Lower leg skin (tissue), 4 donors: ENCODE data around the gene KIAA0825. TPM values are rescaled to one million over a fixed set of nuclear protein-coding genes. Genes with fewer than 3 reads are reported as not detected.

Experiments
- DNase-seq, 2 donors: peaks; one replicate each; pipeline ENCODE4 v3.0.0-alpha.2; 2019; ENCODE audit warnings: low spot score in 2 of 2
- H3K4me3 ChIP-seq: fragments of 200-600 bp; sonication (generic); 2 replicates; pipeline ENCODE4 v1.5.1; 2017; ENCODE audit warnings: mild to moderate bottlenecking, low read depth; ENCODE audit not compliant: poor library complexity, severe bottlenecking
- CTCF ChIP-seq, 3 donors: fragments of 450-650 bp; IDR thresholded peaks; one replicate each; pipeline ENCODE4 v1.5.1; 2016; ENCODE audit warnings: antibody characterized with exemption in 3 of 3, mild to moderate bottlenecking in 3 of 3, moderate library complexity in 2 of 3
- POLR2A ChIP-seq, 2 donors: fragments of 450-650 bp; IDR thresholded peaks; one replicate each; pipeline ENCODE4 v1.6.1; 2016 to 2017; ENCODE audit warnings: antibody characterized with exemption in 2 of 2, mild to moderate bottlenecking in 1 of 2, moderate library complexity in 1 of 2
- WGBS, 2 donors: methylation state at CpG; one replicate each; pipeline ENCODE4 v1.1.5; 2018; 5-methylcytosine and 5-hydroxymethylcytosine counted together
- intact Hi-C: fragments of 100-400 bp; cut with DNase I; formaldehyde crosslinking; loops from one replicate; pipeline ENCODE4 v1.15.0; 2023; ENCODE audit warnings: low total_unique reads
- total RNA-seq, 4 donors: library from RNA; depleted of rRNA; stranded (reverse); fragments of >200 nt; gene quantifications; one replicate each; pipeline ENCODE4 v1.1.0, GENCODE V29; 2016

KIAA0825 gene
- total RNA-seq, 4 donors from 2014 or later, result 1.6 to 3.4 (median 2.5) TPM

DNA sequence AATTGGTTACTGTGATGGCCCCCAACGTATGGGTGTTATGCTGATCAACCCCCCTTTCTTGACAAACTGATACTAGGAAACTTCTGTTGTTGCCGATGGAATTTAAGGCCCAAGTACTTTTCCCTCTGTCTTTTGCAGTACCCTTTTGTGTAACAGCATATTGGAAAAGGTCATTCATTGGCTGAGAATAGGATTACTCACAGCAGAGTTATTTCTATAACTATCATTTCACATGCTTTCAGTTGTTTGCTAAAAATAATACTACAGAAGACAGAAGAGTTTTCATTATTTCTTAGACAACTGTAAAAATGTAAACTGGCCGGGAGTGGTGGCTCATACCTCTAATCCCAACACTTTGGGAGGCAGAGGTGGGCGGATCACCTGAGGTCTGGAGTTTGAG, 329.5 kb downstream of the KIAA0825 start:
- no peak overlapping the region for H3K4me3 ChIP-seq
- 71 to 77% methylated on average over 4 of the region's 4 CpGs for WGBS, 2 donors
- intact Hi-C loops, result no loop called here
- TF ChIP-seq POLR2A (IDR thresholded peaks at IDR 0.05), result no peak
- TF ChIP-seq CTCF (IDR thresholded peaks at IDR 0.05), result no peak
- DNase-seq, result no peak

GRCh38 chr5:94285984-94286383, 332.4 kb downstream of the KIAA0825 start:
- DNase-seq, result no peak
- TF ChIP-seq POLR2A (IDR thresholded peaks at IDR 0.05), result no peak
- no peak for TF ChIP-seq CTCF (IDR thresholded peaks at IDR 0.05)
- no peak overlapping the region for H3K4me3 ChIP-seq
- intact Hi-C loops, result no loop called here

DNA sequence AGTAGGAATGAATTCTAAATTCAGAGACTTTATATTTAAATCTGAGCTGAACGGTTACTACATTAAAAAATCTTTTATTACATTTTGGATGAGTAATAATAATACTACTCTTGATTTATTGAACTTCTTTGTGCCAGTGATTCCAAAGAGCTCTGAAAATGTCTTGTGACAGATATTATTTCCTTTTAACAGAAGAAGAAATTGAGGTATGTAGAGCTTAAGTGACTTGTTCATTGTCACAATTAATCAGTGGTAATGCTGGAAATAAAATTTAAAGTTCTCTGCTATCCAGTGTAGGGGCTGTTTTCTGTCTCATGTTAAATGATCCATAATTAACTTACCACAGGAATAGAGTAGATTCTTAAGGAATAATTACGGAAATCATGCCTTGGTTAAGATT, 335.3 kb downstream of the KIAA0825 start:
- no peak overlapping the region for H3K4me3 ChIP-seq
- TF ChIP-seq CTCF (IDR thresholded peaks at IDR 0.05) (no peak), POLR2A (IDR thresholded peaks at IDR 0.05) (no peak)
- no peak for DNase-seq
- WGBS, 2 donors, result 84 to 86% methylated on average over 2 of the region's 2 CpGs
- intact Hi-C loops, result no loop called here

GRCh38 chr5:94281236-94281801, 337.1 kb downstream of the KIAA0825 start:
- H3K4me3 ChIP-seq, result no peak overlapping the region
- intact Hi-C loops, result no loop called here
- no peak for DNase-seq
- WGBS, 2 donors, result 93 to 95% methylated on average over 2 of the region's 2 CpGs
- TF ChIP-seq CTCF (IDR thresholded peaks at IDR 0.05) (no peak), POLR2A (IDR thresholded peaks at IDR 0.05) (no peak)

- DNase-seq, result no peak
- intact Hi-C loops, result no loop called here
- no peak for TF ChIP-seq POLR2A (IDR thresholded peaks at IDR 0.05)
- 79 to 88% methylated on average over 1 of the region's 1 CpG for WGBS, 2 donors
- H3K4me3 ChIP-seq, result no peak overlapping the region
Measured at GRCh38 chr5:94276751-94277150, 341.7 kb downstream of the KIAA0825 start.

GRCh38 chr5:94276048-94276447, 342.4 kb downstream of the KIAA0825 start:
- no peak for TF ChIP-seq CTCF (IDR thresholded peaks at IDR 0.05)
- no peak for TF ChIP-seq POLR2A (IDR thresholded peaks at IDR 0.05)
- WGBS, 2 donors, result 78 to 83% methylated on average over 1 of the region's 1 CpG
- H3K4me3 ChIP-seq, result no peak overlapping the region
- DNase-seq, result no peak
- intact Hi-C loops, result no loop called here
